PC-3 (cell line): ENCODE results near the gene PKN1. TPM values are rescaled to one million over a fixed set of nuclear protein-coding genes. Genes with fewer than 3 reads are reported as not detected.

Experiments
- ATAC-seq: fragments of 200-7000 bp; cut with Tn5 transposase; 2 replicates; pipeline ENCODE4 v1.9.1; 2020; ENCODE audit warnings: mild to moderate bottlenecking, moderate library complexity
- BruUV-seq: library from RNA; stranded (reverse); fragments of 400-500 nt; replicated peaks from 2 replicates; lab custom pipeline; 2021; lab: Mats Ljungman, UMichigan
- CTCF ChIA-PET: fragments of 300-600 bp; sonication (Branson Sonifier 250); formaldehyde crosslinking; loops from one replicate; lab custom pipeline; 2022; ENCODE audit warnings: antibody characterized with exemption; lab: Charles Lee
- POLR2A ChIA-PET: fragments of 300-600 bp; sonication (Branson Sonifier 250); formaldehyde crosslinking; loops from one replicate; lab custom pipeline; 2022; ENCODE audit warnings: antibody characterized with exemption; ENCODE audit not compliant: unreplicated experiment; lab: Charles Lee
- DNase-seq: peaks from one replicate; pipeline ENCODE4 v3.0.0-alpha.2; 2015
- H2AFZ ChIP-seq: fragments of 300-600 bp; sonication (generic); 2 replicates; pipeline ENCODE4 v1.6.0; 2016; ENCODE audit warnings: antibody characterized with exemption, low read length
- H3F3A ChIP-seq: fragments of 300-600 bp; sonication (generic); one replicate; pipeline ENCODE4 v1.6.0; 2017; ENCODE audit warnings: antibody characterized with exemption, low read length, control low read depth, mild to moderate bottlenecking; ENCODE audit not compliant: unreplicated experiment
- H3K27ac ChIP-seq: fragments of 300-600 bp; sonication (generic); 2 replicates; pipeline ENCODE4 v1.5.1; 2016; ENCODE audit warnings: mild to moderate bottlenecking, low read length
- H3K27me3 ChIP-seq: fragments of 300-600 bp; sonication (generic); 2 replicates; pipeline ENCODE4 v1.6.1; 2016; ENCODE audit warnings: low read length, mixed read lengths
- H3K36me3 ChIP-seq: fragments of 300-600 bp; sonication (generic); 2 replicates; pipeline ENCODE4 v1.6.1; 2016; ENCODE audit warnings: low read depth, mixed run types, low read length, mixed read lengths
- H3K4me1 ChIP-seq: fragments of 300-600 bp; sonication (generic); 2 replicates; pipeline ENCODE4 v1.5.1; 2016; ENCODE audit warnings: low read length; ENCODE audit not compliant: insufficient read depth
- H3K4me2 ChIP-seq: fragments of 300-600 bp; sonication (generic); 2 replicates; pipeline ENCODE4 v1.6.0; 2016; ENCODE audit warnings: low read length
- H3K4me3 ChIP-seq: fragments of 300-600 bp; sonication (generic); 2 replicates; pipeline ENCODE4 v1.5.1; 2016; ENCODE audit warnings: mild to moderate bottlenecking, low read length, mixed read lengths
- H3K79me2 ChIP-seq: fragments of 300-600 bp; sonication (generic); 2 replicates; pipeline ENCODE4 v1.6.1; 2017; ENCODE audit warnings: low read length, mixed read lengths
- H3K9ac ChIP-seq: fragments of 300-600 bp; sonication (generic); 2 replicates; pipeline ENCODE4 v1.6.0; 2016; ENCODE audit warnings: mild to moderate bottlenecking, low read length
- H3K9me2 ChIP-seq: fragments of 300-600 bp; sonication (generic); replicated peaks from 2 replicates; pipeline ENCODE4 v1.6.1; 2016; ENCODE audit warnings: mixed run types, low read length, mixed read lengths
- H3K9me3 ChIP-seq: fragments of 300-600 bp; sonication (generic); 2 replicates; pipeline ENCODE4 v1.6.1; 2016; ENCODE audit warnings: low read length, mixed read lengths
- H4K20me1 ChIP-seq: fragments of 300-600 bp; sonication (generic); 2 replicates; pipeline ENCODE4 v1.6.1; 2016; ENCODE audit warnings: low read length, mixed read lengths
- CTCF ChIP-seq: fragments of 300-600 bp; sonication (generic); conservative IDR thresholded peaks from 2 replicates; pipeline ENCODE4 v1.5.1; 2017; ENCODE audit warnings: antibody characterized with exemption, low read depth, mild to moderate bottlenecking, low read length
- EZH2 ChIP-seq: fragments of 300-600 bp; sonication (generic); IDR thresholded peaks from one replicate; pipeline ENCODE4 v1.6.1; 2017; ENCODE audit warnings: antibody characterized with exemption, mild to moderate bottlenecking, low read length; ENCODE audit not compliant: unreplicated experiment
- EZH2phosphoT487 ChIP-seq: fragments of 300-600 bp; sonication (generic); IDR thresholded peaks from 2 replicates; pipeline ENCODE4 v1.6.1; 2018; ENCODE audit warnings: mild to moderate bottlenecking, antibody characterized with exemption, low read length, borderline replicate concordance
- intact Hi-C: fragments of 100-400 bp; cut with micrococcal nuclease; formaldehyde crosslinking; loops from 2 replicates; pipeline ENCODE4 v1.9.0; 2023
- total RNA-seq: library from RNA; depleted of rRNA; stranded (reverse); fragments of >200 nt; gene quantifications from 2 replicates; pipeline ENCODE4 v1.2.3, GENCODE V29; 2014

PKN1 gene
- total RNA-seq, 1 experiment from 2014 or later, result 186 TPM

GRCh38 chr19:14418856-14419105 lies 14.3 kb upstream of the PKN1 start:
- peak; percentile 69 for ATAC-seq
- CTCF ChIA-PET, result no interaction called here

GRCh38 chr19:14419106-14419813 lies 13.8 kb upstream of the PKN1 start, which contains the start of gene DDX39A:
TSS of gene DDX39A (minus strand) at chr19:14419341. CDS start at chr19:14413220, 6,121 bp downstream.
- Histone ChIP-seq H3K9me3 (no peaks in the 10 kb centered on the region), H3K4me1 (peaks cover 23% of the 10 kb centered on the region), H3F3A (no peaks in the 10 kb centered on the region), H3K36me3 (peaks cover 17% of the 10 kb centered on the region; the same call in 1 of the 2 replicates), H3K4me3 (peak within 1 kb of the TSS; percentile 98), H3K27me3 (no peaks in the 10 kb centered on the region), H2AFZ (peak within 1 kb of the TSS; percentile 91), H3K79me2 (peaks cover 49% of the 10 kb centered on the region), H4K20me1 (peaks cover 37% of the 10 kb centered on the region), H3K27ac (peak within 1 kb of the TSS; percentile 83), H3K9me2 (no peaks in the 10 kb centered on the region), H3K9ac (peak within 1 kb of the TSS; percentile 98), H3K4me2 (peak within 1 kb of the TSS; percentile 91)
- TF ChIP-seq CTCF (no peak), EZH2 (no peak), EZH2phosphoT487 (no peak)
- intact Hi-C loops, result loop anchor here (2.0 kb wide), 1 partner anchor 16 kb away; no protein-coding TSS in a partner anchor
- peak; percentile 100 for DNase-seq
- peak; percentile 98 for ATAC-seq
- no TSS peak for BruUV-seq
- ChIA-PET POLR2A (no interaction called here), CTCF (no interaction called here)

More at GRCh38 chr19:14418856-14419105, 14.3 kb upstream of the PKN1 start:
- Histone ChIP-seq H3K79me2 (peaks cover 53% of the 10 kb centered on the region), H3K4me2 (peak overlapping the region; percentile 91), H2AFZ (peak overlapping the region; percentile 73), H3K27me3 (no peaks in the 10 kb centered on the region), H3K9me2 (no peaks in the 10 kb centered on the region), H3K4me1 (peaks cover 23% of the 10 kb centered on the region), H3K36me3 (peaks cover 20% of the 10 kb centered on the region), H3K9ac (peak overlapping the region; percentile 98), H4K20me1 (peaks cover 40% of the 10 kb centered on the region), H3K4me3 (peak overlapping the region; percentile 98), H3F3A (no peaks in the 10 kb centered on the region), H3K9me3 (no peaks in the 10 kb centered on the region), H3K27ac (peak overlapping the region; percentile 83)
- BruUV-seq, result no TSS peak
- DNase-seq, result no peak
- intact Hi-C loops, result loop anchor here (2.0 kb wide), 1 partner anchor 16 kb away; no protein-coding TSS in a partner anchor
- no peak for TF ChIP-seq EZH2
- TF ChIP-seq EZH2phosphoT487, result no peak
- no peak for TF ChIP-seq CTCF
- POLR2A ChIA-PET, result no interaction called here

GRCh38 chr19:14425696-14426138 lies 7.4 kb upstream of the PKN1 start:
- intact Hi-C loops, result no loop called here
- Histone ChIP-seq H4K20me1 (no peaks in the 10 kb centered on the region), H3K9me2 (no peaks in the 10 kb centered on the region), H3K36me3 (no peaks in the 10 kb centered on the region), H3K4me1 (no peaks in the 10 kb centered on the region), H2AFZ (no peak overlapping the region), H3K9me3 (no peaks in the 10 kb centered on the region), H3K27ac (no peak overlapping the region), H3K79me2 (no peaks in the 10 kb centered on the region), H3K4me2 (no peak overlapping the region), H3K4me3 (no peak overlapping the region), H3K27me3 (no peaks in the 10 kb centered on the region), H3F3A (no peaks in the 10 kb centered on the region), H3K9ac (no peak overlapping the region)
- ATAC-seq (no peak), DNase-seq (no peak)
- CTCF ChIA-PET, result interaction anchor here (0.6 to 0.7 kb wide), 2 partner anchors 42 to 49 kb away, joined by 3 to 7 read pairs; partner anchors contain the start of gene PTGER1
- no peak for TF ChIP-seq CTCF
- no peak for TF ChIP-seq EZH2
- no peak for TF ChIP-seq EZH2phosphoT487
- BruUV-seq, result no TSS peak
- POLR2A ChIA-PET, result no interaction called here
